Breast epithelium (tissue), 3 donors: ENCODE results near the gene SNCB.

Experiments
- POLR2A ChIP-seq: fragments of 450-650 bp; IDR thresholded peaks from one replicate; pipeline ENCODE4 v1.6.1; 2016; ENCODE audit warnings: antibody characterized with exemption, mild to moderate bottlenecking, moderate library complexity
- POLR2AphosphoS5 ChIP-seq, 3 donors: sonication (generic); formaldehyde crosslinking; IDR thresholded peaks; one replicate each; pipeline ENCODE4 v1.6.1; 2017; ENCODE audit warnings: antibody characterized with exemption in 3 of 3
- TF ChIP-seq, protein P1 (sequence below), 3 donors: fragments of 450-650 bp; IDR thresholded peaks; one replicate each; pipeline ENCODE4 v1.5.1; 2016 to 2017; ENCODE audit warnings: antibody characterized with exemption in 3 of 3, mild to moderate bottlenecking in 3 of 3, moderate library complexity in 3 of 3

DNA sequence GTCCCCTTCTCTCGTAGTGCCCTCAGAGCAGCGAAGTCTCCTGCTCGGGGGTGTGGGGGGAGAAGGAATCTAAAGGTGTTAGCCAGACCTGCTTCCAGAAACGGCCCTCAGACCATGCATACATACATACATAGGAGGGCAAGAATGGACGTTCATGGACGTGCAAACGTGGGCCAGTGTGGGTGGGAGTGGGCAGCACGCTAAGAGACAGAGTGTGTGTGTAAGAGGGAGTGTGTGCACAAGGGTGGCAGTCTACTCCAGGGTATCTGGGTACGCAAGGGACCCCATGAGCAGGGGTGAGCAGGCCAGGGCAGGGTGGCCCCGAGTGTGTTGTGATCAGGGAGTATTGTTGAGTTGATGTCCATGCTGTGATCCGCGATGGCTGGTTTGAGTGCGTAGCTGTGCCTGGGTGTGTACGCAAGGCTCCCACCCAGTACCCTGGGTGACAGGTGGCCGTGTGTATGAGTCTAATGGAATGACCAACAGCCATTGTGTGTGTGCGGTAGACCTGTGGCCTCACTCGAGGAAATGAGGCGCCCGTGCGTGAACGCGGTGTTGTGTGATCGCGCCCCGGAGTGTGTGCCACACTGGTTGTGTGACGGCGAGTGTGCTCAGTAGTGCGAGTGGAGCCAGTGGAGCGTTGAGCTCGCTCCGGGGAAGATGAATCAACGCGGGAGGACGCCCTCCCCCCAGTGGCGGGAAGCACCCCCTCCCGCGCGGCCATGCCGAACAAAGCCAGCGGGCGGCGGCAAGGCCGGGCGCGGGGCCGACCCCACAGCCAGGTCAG, 21.2 kb downstream of the SNCB start:
- TF ChIP-seq, protein P1, sequence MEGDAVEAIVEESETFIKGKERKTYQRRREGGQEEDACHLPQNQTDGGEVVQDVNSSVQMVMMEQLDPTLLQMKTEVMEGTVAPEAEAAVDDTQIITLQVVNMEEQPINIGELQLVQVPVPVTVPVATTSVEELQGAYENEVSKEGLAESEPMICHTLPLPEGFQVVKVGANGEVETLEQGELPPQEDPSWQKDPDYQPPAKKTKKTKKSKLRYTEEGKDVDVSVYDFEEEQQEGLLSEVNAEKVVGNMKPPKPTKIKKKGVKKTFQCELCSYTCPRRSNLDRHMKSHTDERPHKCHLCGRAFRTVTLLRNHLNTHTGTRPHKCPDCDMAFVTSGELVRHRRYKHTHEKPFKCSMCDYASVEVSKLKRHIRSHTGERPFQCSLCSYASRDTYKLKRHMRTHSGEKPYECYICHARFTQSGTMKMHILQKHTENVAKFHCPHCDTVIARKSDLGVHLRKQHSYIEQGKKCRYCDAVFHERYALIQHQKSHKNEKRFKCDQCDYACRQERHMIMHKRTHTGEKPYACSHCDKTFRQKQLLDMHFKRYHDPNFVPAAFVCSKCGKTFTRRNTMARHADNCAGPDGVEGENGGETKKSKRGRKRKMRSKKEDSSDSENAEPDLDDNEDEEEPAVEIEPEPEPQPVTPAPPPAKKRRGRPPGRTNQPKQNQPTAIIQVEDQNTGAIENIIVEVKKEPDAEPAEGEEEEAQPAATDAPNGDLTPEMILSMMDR (IDR thresholded peaks at IDR 0.05) = no peak
- TF ChIP-seq POLR2A = no peak
- no peak for TF ChIP-seq POLR2AphosphoS5 (IDR thresholded peaks at IDR 0.05)
